Activated CD8-positive, alpha-beta memory T cell treated with anti-CD3 and anti-CD28 coated beads, Interleukin-2, amount 50 U/mL, for 24 hours (primary cell): ENCODE measurements around the gene MRTFB.
"Not testable (repeated sequence)": the region's sequence is repeated elsewhere in the genome, so short reads cannot be mapped to it uniquely, and the experiment has no call there.

Source experiments
- DNase-seq: peaks from one replicate; pipeline ENCODE4 v3.0.0-alpha.2; 2020; ENCODE audit errors: extremely low read depth

Gene MRTFB

DNA sequence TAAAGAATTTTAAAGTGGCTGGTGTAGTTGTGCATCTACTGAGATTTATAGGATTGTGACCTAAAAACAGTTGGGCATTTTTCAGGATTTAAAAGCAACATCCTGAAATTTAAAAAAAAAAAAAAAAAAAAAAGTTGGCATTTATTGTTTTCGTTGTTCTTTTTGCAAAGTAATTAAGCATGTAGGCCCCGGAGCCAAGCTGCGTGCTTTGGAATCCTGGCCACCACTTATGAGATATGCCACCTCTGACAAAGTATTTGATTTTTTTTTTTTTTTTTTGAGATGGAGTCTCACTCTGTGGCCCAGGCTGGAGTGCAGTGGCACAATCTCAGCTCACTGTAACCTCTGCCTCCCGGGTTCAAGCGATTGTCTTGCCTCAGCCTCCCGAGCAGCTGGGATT, 112.8 kb downstream of the MRTFB start:
- DNase-seq: not testable (repeated sequence)

DNA sequence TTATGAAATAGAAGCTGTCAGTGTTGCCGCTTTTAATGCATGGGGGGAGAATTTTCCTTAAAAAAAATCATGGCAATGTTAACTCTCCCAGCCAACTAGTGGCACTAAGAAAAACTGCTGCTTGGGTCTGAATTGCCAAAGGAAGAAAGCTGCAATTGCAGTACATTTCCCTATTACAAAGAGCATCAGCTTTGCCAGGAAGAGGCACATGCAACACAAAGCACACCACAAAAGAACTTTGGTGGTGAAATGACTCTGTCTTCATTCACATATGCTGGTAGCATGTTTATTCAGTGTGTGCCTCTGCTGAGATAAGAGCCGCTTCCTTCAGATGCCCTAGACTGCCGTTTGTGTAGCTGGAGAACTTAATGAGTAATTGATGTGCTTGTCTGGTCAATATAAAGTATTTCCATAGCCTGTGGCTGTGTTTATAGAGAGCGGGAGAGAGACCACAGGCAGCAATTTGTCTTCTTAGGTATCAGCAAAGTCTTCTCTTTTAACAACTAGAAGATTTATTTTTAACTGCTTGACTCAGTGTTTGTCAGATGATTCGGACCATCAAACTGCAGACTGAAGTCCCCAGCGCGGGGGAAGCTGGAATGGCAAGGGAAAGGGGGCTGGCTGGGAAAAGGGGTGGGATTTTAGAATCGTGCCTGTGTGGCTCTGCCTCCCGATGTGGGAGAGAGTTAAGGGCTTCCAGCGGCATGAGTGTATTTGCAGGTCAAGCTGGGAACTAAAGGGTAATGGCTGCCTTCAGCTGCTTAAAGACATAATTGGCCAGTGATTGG, 115.1 kb downstream of the MRTFB start:
- DNase-seq: no peak

DNA sequence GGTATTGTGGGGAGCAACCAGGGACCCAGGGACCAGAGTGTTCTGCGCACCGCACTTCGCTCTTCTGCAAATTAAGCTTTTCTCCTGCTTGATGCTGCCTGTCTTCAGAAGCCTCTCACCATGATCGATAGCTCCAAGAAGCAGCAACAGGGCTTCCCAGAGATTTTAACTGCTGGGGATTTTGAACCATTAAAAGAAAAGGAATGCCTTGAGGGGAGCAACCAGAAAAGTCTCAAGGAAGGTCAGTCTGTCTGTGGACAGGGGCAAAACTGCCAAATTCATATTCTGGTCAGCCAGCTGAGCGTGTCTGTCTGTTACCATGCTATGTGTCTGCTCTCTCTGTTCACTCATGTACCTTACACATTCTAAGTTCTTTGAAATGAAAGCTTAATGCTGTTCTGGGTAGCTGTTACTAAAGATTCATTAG, 115.7 kb downstream of the MRTFB start:
- no peak for DNase-seq

DNA sequence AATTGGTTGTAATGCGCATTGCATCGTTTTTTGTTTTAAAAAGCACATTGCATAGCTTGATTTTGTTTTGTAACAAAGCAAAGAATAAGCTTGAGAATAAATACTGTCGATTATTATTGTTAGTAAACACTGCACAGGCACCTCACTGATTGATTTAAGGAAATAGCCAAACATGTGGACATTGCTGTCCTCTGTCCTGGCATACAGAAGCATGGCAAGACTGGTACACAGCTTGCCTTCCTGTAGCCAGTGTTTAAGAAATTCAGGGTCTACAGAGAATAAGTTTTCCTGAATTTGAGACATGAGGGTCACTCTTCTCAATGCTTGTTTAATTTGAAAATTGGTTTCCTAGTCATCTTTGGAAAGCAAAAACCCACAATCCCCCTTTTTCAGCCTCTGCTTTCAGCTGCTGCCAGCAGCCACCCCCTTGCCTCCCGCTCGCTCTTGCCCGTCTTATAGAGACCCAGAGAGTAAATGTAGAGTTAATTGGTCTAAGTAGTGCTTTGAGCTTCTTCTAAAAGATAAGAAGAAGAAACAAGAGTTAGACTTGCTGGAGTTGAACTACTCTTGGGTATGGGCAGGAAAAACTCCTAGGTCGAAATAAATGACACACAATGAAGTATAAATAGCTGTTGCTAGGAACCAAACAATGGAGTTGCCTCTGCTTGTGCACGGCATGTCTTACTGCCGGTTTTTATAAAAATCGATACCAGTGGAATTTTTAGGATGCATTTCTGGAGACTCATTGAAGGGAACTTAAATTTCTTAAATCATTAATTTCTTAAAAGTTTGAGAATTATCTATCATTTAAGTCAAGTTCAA, 116.6 kb downstream of the MRTFB start:
- no peak for DNase-seq

DNA sequence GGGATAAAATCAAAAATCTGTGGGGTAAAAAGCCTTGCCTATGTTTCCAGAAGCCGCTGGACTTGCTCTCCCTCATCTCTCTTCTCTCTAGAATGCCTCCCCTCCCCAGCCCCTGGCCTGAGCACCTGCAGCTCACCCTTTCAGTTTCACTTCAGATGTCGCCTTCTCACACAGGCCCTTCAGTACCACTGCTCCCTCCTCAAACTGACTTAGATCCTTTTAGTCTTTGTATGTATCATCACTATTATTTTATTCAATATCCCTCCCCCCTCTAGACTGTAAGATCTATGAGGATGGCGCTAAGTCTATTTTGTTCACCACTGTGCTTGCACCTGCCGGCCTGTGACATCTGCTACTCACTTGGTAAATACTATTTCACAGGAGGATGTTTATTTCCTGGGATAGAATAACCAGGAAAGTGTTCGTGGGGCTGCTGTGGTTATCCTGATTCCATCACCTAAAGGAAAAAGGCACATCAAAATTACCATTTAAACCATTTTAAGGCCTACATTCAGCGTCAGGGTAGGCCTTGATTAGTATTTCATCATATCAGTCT, 122.3 kb downstream of the MRTFB start:
- no peak for DNase-seq

DNA sequence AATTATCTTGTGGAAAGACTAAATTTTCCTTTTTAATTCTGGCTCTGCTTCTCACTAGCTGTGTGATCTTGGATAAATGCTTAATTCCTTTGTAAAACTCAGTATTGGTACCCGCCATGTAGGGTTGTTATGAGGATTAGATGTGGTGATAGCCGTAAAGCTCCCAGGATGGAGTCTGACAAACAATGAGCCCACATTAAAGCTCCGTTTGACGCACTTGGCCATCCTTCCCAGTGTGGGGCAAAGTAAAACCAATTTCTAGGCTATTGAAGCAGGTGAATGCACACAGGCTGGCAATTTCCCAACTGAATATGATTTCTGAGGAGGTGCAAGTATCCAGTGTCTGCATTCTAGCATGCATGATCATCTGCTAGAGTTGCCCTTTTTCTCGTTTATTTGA, 123.6 kb downstream of the MRTFB start:
- no peak for DNase-seq

DNA sequence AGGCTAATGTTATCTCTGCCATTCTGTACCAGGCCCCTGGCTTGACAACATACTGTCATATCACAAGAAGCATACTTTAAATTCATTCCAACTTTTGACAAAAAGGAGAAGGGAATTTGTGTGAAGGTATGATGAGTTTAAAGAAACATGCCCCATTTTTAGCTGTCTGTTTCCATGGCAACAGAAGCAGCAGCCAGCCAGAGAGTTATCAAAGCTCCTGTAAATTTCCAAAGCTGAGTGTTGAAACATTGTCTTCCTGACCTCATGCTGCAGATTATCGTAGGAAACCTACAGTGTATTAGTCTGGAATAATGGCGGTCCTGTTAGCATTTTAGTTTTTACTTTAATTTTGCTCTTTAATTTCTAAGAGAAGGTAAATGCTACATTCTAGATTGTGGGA, 124.9 kb downstream of the MRTFB start:
- no peak for DNase-seq

DNA sequence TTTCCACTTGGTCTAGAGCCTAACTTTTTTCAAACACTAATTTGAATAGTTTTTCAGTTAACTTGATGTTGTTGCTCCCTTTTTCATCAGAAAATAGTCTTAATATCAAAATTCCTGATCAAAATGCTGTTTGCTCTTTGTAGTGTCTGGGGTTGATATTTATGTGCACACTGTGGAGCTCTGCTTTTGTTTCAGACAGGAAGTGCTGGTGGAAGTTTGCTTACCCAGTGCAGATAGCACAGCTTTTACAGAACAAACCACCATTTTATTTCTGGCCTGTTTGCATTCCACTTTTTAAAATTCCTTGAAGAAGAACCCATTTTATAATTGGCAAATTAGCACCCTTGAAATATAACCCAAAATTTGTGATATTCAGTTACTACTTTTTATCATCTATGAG, 125.4 kb downstream of the MRTFB start:
- no peak for DNase-seq

DNA sequence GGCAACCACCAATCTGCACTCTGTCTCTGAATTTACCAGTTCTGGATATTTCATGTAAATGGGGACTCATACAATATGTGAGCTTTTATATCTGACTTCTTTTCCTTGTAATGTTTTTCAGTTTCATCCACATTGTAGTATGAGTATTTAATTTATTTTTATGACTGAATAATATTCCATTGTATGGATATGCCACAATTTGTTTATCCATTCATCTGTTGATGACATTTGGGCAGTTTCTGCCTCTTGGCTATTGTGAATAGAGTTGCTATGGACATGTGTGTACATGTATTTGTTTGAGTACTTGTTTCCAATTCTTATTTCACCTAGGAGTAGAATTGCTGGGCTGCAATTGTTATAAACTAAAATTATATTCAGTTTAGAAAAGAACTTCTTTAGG, 126.9 kb downstream of the MRTFB start:
- no peak for DNase-seq

DNA sequence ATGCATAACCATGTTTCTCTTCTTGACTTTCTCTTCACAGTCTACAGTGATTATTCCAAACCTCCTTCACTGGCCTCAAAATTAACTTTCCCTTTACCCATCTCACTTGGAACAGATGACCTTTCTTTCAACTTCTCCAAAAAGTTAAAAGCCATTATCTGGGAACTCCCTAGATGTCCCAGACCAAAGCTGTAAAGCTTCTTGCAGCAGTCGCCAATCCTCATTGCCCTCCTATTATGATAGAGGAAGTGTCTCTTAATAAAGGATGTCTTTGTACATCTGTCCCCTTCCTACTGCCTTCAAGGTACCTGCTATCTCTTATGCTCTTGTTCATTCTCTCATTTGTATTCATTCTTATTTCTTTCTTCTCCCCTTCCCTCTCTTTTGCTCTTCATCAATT, 127.5 kb downstream of the MRTFB start:
- no peak for DNase-seq

DNA sequence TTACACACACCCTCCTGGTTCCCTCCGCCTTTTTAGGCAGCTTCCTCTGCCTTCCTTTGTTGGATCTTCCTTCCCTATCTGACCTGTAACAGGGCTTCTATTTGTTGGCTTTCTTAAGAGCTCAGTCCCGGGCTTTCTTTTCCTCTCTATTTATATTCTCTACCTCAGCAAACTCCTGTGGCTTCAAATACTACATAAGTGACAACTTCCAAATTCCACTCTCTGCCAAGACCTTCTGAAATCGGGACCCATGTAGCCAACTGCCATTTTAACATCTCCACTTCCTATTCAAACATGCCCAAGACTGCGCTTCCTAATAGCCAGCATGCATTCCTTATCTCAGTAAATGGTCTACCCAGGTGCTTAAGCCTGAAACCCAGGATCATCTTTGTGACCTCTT, 128.1 kb downstream of the MRTFB start:
- no peak for DNase-seq

DNA sequence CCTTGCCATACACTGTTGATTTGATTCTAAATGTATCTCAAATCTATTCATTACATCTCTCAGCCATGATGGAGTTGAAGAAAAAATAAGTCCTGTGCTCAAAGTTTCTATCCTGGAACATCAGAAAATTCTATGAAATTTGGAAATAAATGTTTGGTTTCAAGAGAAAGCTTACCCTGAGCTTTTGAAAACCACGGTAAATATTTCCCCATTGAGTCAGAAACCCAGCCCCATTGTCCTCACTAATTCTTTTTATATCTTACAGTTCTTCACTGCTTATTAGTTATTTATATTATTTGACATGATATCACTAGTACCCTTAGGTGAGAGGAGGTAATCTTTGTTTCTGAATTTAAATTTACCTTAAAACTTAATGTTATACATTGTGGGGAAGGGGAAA, 128.5 kb downstream of the MRTFB start:
- no peak for DNase-seq

DNA sequence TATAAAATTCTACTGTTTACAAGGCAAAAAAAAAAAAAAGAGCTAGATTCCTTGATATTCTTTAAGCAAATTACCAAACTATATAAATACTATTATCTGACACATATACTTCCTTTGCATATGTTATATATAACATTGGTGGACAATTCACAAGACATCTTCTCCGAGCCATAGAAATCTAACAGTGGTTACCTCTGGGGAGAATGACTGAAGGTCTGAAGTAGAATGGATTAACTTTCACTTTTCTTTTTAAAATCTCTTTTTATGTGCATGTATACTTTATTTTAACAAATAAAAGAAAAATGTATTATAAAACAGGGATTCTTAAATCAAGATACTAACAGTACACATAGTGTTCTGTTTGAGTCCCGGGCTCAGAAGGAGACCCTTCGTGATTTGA, 131.0 kb downstream of the MRTFB start:
- no peak for DNase-seq

DNA sequence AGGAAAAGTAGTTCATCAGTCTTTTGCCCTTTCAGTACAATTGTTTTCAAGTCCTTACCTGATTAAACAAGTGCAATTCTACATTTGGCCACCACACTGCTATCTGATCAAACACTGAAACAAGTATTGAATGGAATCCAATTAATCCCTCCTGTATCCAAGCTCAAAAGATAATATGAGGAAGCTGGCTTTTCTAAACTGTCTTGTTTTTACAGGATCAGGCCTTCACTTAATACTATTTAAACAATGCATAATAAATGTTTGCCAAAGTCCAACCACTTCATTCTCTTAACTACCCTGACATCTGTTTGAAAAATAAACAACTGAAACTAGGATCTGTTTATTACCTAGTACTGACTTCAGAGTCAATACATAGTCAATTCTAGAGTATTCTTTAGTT, 131.6 kb downstream of the MRTFB start:
- no peak for DNase-seq

DNA sequence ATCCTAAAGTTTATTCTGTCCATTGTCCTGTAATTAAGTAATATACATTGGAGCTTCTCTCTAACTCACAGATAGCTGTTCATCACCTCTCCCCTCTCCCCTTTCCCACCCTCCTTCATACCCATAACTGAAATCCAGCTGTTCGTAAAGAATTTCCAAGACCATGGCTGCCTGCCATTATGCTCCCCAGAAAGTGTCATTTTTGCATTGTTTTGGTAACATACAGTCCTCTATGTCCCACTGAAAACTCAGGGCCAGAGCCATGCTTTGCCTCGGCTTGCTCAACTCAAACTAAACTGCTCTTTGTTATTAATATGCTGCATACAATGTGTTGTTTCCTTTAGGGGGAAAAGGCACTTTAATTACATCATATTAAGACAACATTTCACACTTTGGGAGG, 132.0 kb downstream of the MRTFB start:
- DNase-seq: no peak

DNA sequence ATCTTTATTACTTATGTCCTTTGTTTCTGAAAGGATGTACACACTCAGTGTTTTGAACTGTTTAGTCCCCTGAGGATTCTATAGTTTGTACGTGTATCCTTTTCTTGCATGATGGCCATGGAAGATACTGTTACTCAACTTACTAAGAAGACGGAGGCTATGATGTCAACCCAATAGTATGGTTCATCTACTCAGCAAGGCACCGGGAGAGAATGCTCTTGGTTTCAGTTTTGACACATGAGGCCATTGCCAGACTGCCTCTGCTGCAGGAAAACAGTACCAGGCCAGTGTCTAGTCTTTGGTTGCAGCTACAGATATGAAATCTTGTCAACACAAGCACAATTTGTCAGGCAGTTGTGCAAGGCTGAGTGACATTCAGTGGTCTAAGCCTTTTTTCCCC, 134.5 kb downstream of the MRTFB start:
- no peak for DNase-seq

DNA sequence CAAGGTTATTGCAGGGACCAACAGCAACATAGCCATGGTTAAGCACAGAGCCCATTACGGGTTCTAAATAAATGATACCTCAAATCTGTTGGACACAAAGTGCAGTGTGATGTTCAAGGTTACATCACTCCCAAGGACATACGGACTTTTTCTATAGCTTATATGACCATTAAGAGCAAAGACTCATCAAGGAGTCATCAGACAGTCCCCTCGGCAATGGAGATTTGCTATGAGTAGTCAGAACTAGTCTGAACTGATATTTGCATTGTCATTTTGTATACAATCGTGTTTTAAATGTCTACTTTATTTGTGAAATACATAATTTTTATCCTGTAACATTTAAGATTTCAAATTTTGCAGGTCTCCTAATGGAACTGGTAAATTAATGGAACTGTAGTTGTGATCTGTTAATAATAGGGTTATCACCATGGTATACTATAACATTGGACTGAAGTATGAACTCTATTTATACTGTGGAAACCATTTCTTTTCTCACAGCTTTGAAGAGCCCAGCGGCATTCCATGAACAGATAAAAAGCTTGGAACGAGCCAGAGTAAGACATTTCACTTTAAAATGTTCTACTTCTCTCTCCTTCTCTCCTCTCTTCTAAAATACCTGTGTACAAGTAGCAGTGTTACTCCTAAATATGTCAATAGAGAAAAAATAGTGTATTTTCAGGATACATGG, 140.9 kb downstream of the MRTFB start:
- no peak for DNase-seq

DNA sequence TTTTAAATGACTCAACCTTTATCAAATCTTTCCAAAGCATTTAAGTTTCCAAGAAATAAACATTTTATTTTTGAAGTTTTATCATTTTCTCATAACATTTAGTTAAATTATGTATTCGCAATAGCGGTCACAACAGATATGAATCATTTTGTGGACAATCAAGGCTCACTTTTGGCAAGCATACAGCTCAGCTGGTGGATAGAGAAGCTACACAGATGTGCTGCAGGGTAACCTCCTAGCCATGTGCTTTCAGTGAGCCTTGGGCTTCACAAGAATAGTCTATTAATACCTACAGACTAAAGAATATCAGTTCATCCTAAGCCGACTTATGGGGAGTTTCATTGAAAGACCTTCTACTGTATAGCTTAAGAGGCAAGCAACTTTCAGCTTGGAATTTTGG, 144.8 kb downstream of the MRTFB start:
- no peak for DNase-seq

DNA sequence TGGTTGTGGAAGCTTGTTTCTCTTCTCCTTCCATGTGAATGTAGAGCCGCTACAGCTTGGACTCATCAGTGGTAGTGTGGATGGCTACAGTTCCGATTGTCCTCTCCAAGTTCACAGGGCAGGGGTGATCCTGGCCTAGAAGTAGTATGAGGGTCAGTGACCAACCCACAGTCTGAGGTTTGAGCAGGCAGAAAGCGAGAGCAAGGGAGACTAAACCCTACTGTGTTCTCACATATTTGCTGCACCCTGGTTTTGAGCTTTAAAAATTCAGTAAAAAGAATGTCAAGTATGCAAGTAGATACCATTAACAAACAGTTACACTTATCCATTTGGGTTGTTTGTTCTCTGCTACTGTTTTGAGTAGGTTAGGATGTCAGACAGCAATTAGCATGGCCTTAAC, 148.9 kb downstream of the MRTFB start:
- no peak for DNase-seq

DNA sequence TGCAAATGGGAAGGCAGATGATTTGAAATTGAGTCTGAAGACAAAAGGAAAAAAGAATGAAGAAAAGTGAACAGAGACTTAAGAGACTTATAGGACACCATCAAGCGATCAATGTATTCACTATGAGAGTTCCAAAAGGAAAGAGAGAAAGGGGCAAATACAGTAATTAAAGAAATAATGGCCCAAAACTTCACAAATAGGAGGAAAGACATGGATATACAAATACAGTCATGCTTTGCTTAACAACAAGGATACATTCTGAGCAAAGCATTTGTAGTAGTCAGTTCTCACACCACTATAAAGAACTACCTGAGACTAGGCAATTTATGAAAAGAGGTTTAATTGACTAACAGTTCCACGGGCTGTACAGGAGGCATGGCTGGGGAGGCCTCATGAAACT, 152.5 kb downstream of the MRTFB start:
- DNase-seq: no peak

DNA sequence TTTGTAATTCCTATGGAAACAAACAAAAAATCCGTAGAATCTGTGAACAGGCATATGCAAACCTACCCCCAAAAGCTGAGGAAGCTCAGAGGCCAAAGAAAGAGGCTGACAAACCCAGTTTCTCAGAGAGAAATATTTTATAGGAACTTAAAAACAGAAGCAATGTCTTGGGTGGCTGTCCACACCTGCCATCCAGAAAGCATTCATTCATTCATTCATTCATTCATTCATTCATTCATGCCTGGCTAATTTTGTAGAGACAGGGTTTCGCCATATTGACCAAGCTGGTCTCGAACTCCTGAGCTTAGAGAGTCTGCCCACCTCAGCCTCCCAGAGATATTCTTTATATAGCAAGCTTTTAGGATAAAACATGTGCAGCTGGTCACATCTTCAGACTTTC, 154.3 kb downstream of the MRTFB start:
- no peak for DNase-seq

DNA sequence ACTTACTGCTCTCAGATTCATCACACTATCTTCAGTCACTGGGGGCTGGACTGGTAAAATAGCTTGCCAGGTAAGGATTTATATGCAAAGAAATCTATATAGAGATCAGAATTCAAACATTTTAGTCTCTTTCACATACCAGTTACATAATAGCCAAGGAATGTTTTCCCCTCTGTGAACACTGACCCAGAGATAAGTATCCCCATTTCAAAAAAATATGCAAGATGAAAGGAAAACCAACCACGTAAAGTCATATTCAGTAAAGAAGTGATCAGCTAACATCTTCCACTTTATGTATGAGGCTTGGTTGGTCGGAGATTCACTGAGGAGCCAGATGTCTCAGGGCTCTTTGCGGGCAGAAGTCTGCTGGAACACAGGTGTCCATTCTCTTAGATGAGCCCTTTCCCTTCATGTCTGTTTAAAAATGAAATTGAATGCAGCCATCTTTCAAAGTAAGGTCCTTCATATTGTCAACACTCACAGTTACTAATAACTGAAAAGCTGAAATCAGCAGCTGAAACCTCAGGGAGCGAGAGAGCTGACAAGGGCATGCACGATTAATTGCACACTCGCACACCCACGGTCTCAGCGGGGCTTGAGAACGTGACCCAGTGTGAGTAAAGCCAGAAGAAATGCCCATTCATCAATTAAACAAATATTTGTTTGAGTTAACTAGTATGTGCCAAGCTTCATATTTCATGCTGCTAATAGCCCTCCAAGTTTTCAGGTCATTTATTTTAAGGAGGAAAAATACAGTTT, 161.2 kb downstream of the MRTFB start:
- no peak for DNase-seq
